Left renal pelvis (tissue), 4 donors: ENCODE results near the gene MIPOL1. TPM values are rescaled to one million over a fixed set of nuclear protein-coding genes. Genes with fewer than 3 reads are reported as not detected.
A peak's percentile ranks its signal among the peaks of the same experiment; 100 is the strongest.
"Not testable (repeated sequence)": the region's sequence is repeated elsewhere in the genome, so short reads cannot be mapped to it uniquely, and the experiment has no call there.

ENCODE experiments used
- DNase-seq, 4 donors: peaks; one replicate each; pipeline ENCODE4 v3.0.0-alpha.2; 2013; ENCODE audit warnings: low read depth in 4 of 4, low spot score in 3 of 4
- polyA plus RNA-seq, 4 donors: library from polyadenylated mRNA; unstranded; fragments of 120-200 nt; gene quantifications; one replicate each; pipeline ENCODE4 v1.2.1, GENCODE V29; 2013; ENCODE audit not compliant: insufficient read length in 4 of 4

Gene MIPOL1
- 10 to 100 TPM in 3 of 4 donors, 1 to 10 TPM in 1; 6.3 to 14.2 (median 12.2) TPM for polyA plus RNA-seq

GRCh38 chr14:37197421-37198272 is at the start of gene MIPOL1:
MIPOL1 (plus strand) TSS chr14:37197937; CDS start chr14:37247889, 49,952 bp downstream.
- peak; percentile 71 to 77 (median 74) for DNase-seq

- no peak for DNase-seq
Measured at GRCh38 chr14:37150414-37150813, 47.3 kb upstream of the MIPOL1 start.

- no peak for DNase-seq
Measured at GRCh38 chr14:37153005-37153404, 44.7 kb upstream of the MIPOL1 start.

- no peak for DNase-seq
Measured at GRCh38 chr14:37153483-37153882, 44.3 kb upstream of the MIPOL1 start.

- DNase-seq, result no peak
Measured at GRCh38 chr14:37157987-37158386, 39.8 kb upstream of the MIPOL1 start.

GRCh38 chr14:37162307-37162706 is 35.4 kb upstream of the MIPOL1 start:
- not testable (repeated sequence) for DNase-seq

- no peak for DNase-seq
Measured at GRCh38 chr14:37165794-37166193, 31.9 kb upstream of the MIPOL1 start.

GRCh38 chr14:37167151-37168047 is 30.3 kb upstream of the MIPOL1 start:
- DNase-seq, result no peak

GRCh38 chr14:37168721-37169120 is 29.0 kb upstream of the MIPOL1 start:
- DNase-seq, result no peak

- no peak for DNase-seq
Measured at GRCh38 chr14:37170237-37170636, 27.5 kb upstream of the MIPOL1 start.

- DNase-seq, result no peak
Measured at GRCh38 chr14:37170993-37171392, 26.7 kb upstream of the MIPOL1 start.

- DNase-seq, result peak in 1 of 4 donors; percentile 38
Measured at GRCh38 chr14:37171678-37172023, 26.1 kb upstream of the MIPOL1 start.

- DNase-seq, result peak; percentile 66 to 77 (median 70)
Measured at GRCh38 chr14:37172024-37172869, 25.5 kb upstream of the MIPOL1 start, which contains the start of gene SLC25A21. SLC25A21 (minus strand) TSS chr14:37172606.

GRCh38 chr14:37172936-37173614 is 24.7 kb upstream of the MIPOL1 start:
- no peak for DNase-seq

- DNase-seq, result no peak
Measured at GRCh38 chr14:37179896-37180502, 17.7 kb upstream of the MIPOL1 start.

- DNase-seq, result not testable (repeated sequence)
Measured at GRCh38 chr14:37180886-37181285, 16.9 kb upstream of the MIPOL1 start.

- DNase-seq, result no peak
Measured at GRCh38 chr14:37181441-37181840, 16.3 kb upstream of the MIPOL1 start.

GRCh38 chr14:37184520-37184919 is 13.2 kb upstream of the MIPOL1 start:
- DNase-seq, result not testable (repeated sequence)

GRCh38 chr14:37185670-37186069 is 12.1 kb upstream of the MIPOL1 start:
- no peak for DNase-seq
